Fibroblast of gingiva (primary cell): Measurements from ENCODE around the gene GPATCH8.
A peak's percentile ranks its signal among the peaks of the same experiment; 100 is the strongest.
"Not testable (repeated sequence)": the region's sequence is repeated elsewhere in the genome, so short reads cannot be mapped to it uniquely, and the experiment has no call there.

Experiments used
- DNase-seq: peaks from one replicate; pipeline ENCODE4 v3.0.0-alpha.2; 2011; ENCODE audit warnings: low read depth

The GPATCH8 gene

GRCh38 chr17:44503147-44504029 is at the start of gene GPATCH8:
Gene GPATCH8 (minus strand): TSS chr17:44503406. CDS start chr17:44503370, 36 bp downstream.
- peak; percentile 97 for DNase-seq

- DNase-seq, result peak; percentile 26
Observed at GRCh38 chr17:44552361-44552760, 49.2 kb upstream of the GPATCH8 start.

GRCh38 chr17:44549686-44550085 is 46.5 kb upstream of the GPATCH8 start:
- no peak for DNase-seq

GRCh38 chr17:44548376-44549230 is 45.4 kb upstream of the GPATCH8 start:
- no peak for DNase-seq

- DNase-seq, result no peak
Observed at GRCh38 chr17:44547625-44548267, 44.5 kb upstream of the GPATCH8 start.

GRCh38 chr17:44546671-44547606 is 43.7 kb upstream of the GPATCH8 start:
- peak; percentile 35 for DNase-seq

GRCh38 chr17:44543905-44544523 is 40.8 kb upstream of the GPATCH8 start:
- no peak for DNase-seq

- DNase-seq, result peak; percentile 66
Observed at GRCh38 chr17:44543213-44543904, 40.2 kb upstream of the GPATCH8 start.

- DNase-seq, result no peak
Observed at GRCh38 chr17:44541884-44542581, 38.8 kb upstream of the GPATCH8 start.

- no peak for DNase-seq
Observed at GRCh38 chr17:44540246-44541084, 37.3 kb upstream of the GPATCH8 start.

- no peak for DNase-seq
Observed at GRCh38 chr17:44539673-44540072, 36.5 kb upstream of the GPATCH8 start.

GRCh38 chr17:44537922-44538321 is 34.7 kb upstream of the GPATCH8 start:
- not testable (repeated sequence) for DNase-seq

- DNase-seq, result no peak
Observed at GRCh38 chr17:44536090-44536953, 33.1 kb upstream of the GPATCH8 start.

- peak; percentile 78 for DNase-seq
Observed at GRCh38 chr17:44533533-44534246, 30.5 kb upstream of the GPATCH8 start.

- DNase-seq, result no peak
Observed at GRCh38 chr17:44530896-44531418, 27.8 kb upstream of the GPATCH8 start.

GRCh38 chr17:44529864-44530263 is 26.7 kb upstream of the GPATCH8 start:
- DNase-seq, result no peak

- no peak for DNase-seq
Observed at GRCh38 chr17:44527954-44528353, 24.7 kb upstream of the GPATCH8 start.
